GM19452 (cell line): Measurements from ENCODE around the gene MCM3AP.
"Not testable (repeated sequence)": the region's sequence is repeated elsewhere in the genome, so short reads cannot be mapped to it uniquely, and the experiment has no call there.

Experiments used
- ATAC-seq: cut with Tn5 transposase; IDR thresholded peaks from one replicate; pipeline ENCODE4 v1.9.1; 2021; ENCODE audit not compliant: unreplicated experiment

MCM3AP gene

GRCh38 chr21:46206163-46207005 is 79.0 kb downstream of the MCM3AP start:
- no peak for ATAC-seq

GRCh38 chr21:46205766-46206162 is 79.6 kb downstream of the MCM3AP start:
- no peak for ATAC-seq

- no peak for ATAC-seq
Measured at GRCh38 chr21:46205166-46205565, 80.2 kb downstream of the MCM3AP start.

- ATAC-seq, result no peak
Measured at GRCh38 chr21:46203203-46203600, 82.2 kb downstream of the MCM3AP start.

- no peak for ATAC-seq
Measured at GRCh38 chr21:46202592-46203202, 82.7 kb downstream of the MCM3AP start.

- ATAC-seq, result not testable (repeated sequence)
Measured at GRCh38 chr21:46200877-46201803, 84.3 kb downstream of the MCM3AP start.

GRCh38 chr21:46199436-46200373 is 85.7 kb downstream of the MCM3AP start:
- ATAC-seq, result no peak

GRCh38 chr21:46196733-46197132 is 88.7 kb downstream of the MCM3AP start:
- no peak for ATAC-seq

DNA sequence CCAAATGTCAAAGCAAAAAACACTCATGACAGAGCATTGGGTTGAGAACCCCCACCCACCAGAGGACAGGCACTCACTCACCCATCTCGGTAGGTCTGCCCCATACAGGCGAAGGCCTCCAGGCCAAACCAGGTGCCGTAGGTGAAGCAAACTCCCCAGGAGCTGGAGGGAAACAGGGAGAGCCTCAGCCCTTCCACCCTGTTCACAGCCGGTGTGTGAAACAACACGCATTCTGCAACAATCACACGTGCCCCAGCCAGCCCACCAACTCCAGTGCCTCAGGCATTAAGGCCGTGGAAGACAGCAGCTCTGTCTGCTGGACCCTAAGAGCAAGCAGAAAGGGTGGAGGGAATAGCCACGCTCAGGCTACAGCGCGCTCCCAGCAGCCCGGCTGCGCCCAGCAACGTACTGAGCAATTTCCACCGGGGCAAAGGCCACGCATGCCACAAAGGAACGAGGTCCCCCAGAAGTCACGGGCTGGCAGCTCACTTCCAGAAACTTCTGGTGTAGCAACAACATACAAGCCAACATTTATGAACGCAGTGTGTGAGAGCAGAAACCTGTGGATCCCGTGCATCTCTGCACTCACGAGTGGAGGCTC is 89.7 kb downstream of the MCM3AP start:
- ATAC-seq, result no peak

DNA sequence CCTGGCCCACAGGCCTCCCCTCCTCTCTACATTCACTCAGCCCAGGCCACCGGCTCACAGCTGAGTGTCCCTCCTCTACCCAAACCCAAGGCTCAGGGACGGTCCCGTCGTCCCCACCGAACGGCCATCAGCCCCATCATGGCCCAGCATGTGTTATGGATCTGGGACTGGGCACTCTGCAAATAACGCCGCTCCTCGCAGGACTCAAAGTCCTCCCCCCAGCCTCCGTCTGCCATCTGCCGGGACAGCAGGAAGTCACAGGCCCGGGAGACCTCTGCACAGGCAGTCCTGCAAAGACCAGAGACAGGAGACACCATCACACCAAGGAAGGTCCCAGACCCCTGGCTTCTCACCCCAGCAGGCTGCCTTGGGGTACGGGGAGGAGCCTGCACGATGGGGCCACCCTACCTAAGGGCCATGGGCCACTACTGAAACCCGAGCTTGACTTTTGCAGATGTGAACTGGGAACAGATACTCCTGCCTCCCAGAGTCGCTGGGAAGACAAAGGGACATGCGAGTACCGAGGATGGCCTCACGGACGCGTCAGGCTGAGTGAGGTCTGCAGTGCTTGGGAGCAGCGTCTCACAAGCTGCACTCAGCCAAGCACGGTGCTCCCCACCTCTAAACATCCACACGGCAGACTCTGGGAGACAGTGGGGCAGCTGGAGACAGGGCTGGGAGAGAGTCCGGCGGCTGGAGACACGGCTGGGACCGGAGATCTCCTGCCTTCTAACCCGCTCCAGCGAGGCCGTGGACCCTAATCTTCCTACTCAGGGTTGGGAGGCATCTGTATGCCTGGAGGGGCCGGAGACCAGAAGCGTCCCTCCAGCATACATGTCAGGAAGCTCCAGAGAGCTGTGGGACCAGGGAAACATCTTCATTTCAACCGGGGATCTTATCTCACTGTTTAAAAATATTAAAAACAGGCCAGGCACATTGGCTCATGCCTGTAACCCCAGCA is 90.8 kb downstream of the MCM3AP start:
- ATAC-seq, result no peak

GRCh38 chr21:46193829-46194373 is 91.5 kb downstream of the MCM3AP start:
- ATAC-seq, result no peak

DNA sequence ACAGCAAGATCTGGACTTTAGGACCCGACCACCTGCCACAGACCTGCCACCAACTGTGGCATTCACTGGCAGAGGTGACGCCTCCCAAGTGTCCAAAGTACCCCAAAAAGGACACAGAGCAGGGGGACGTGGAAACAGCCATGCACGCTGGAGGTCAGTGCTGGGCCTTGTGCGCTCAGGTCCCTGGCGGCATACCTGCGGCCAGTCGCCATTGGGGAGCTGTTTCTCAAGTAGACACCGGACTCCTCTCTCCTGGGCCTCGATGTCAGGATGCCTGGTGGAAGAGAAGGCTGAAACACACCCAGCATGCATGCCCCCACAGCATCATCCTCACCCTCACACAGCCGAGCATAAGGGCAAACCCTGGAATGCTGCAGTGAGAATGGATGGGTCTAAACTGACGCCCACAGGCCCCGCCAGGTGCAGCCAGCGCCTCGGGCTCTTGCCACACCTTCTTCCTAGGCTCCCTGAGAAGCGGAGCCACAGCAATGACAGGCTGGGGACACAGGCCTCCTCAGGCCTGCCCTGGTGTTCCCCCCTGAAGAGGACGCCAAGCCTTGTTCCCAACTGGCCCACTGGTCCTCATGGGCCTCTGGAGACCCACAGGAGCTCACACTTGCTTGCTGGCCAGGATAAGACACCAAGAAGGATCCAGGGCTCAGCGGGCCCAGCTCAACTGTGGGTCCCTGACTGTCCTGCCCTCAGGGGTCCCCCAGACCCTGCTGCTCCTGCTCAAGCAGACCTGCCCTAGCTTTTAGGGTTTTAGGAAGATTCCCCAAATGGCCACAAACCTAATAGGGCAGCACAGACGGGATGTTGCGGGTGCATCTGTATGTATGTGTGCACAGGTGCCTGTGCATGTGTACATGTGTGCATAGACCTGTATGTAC is 93.5 kb downstream of the MCM3AP start:
- no peak for ATAC-seq

DNA sequence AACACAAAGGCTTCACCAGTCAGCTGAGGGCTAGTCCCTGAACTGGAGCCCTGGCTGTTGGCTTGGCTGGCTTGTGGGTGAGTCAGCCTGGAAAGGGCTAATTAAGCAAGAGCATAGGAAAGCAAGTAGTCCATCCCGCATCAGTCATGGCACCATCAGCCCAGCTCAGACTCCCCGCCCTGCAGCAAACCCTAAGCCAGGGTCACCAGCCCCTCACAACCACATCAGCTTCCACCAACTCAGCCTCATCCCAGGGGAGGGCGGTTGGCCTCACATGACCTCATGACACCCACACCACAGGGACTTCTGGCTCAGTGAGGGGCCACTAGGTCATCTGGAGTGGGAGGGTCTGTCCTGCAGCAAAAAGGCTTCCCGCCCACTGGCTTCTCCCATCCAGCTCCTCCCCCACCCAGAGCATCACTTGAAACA is 94.1 kb downstream of the MCM3AP start:
- ATAC-seq, result no peak

DNA sequence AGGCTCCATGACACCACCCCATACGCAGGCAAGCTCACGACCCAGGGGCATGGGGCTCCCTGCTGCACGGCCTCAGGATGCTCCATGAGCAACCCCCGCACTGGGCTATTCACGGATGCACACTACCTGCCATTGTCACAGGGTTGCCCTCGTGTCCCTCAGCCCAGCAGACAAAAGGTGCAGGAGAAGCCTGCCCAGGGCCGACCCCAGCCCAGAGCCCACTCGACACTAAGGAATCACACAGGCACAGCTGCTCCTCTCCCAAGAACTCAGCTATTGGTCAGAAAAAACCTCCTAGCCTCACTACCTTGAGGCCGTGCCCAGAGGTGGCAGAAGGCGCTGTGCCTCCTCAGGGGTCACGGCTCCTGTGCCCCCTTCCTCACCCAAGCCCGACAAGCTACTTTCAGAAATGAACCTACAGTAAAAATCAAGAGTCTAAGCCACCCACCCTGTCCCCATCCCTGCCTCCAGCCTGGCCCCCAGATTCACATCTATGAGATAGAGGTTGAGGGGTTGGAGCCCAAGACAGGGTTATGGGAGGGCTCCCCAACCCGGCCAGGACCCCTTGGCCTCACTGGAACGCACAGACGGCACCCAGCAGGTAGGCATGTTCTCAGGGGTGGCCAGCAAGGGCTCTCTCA is 94.8 kb downstream of the MCM3AP start:
- ATAC-seq, result no peak

GRCh38 chr21:46189959-46190490 is 95.4 kb downstream of the MCM3AP start:
- ATAC-seq, result no peak

DNA sequence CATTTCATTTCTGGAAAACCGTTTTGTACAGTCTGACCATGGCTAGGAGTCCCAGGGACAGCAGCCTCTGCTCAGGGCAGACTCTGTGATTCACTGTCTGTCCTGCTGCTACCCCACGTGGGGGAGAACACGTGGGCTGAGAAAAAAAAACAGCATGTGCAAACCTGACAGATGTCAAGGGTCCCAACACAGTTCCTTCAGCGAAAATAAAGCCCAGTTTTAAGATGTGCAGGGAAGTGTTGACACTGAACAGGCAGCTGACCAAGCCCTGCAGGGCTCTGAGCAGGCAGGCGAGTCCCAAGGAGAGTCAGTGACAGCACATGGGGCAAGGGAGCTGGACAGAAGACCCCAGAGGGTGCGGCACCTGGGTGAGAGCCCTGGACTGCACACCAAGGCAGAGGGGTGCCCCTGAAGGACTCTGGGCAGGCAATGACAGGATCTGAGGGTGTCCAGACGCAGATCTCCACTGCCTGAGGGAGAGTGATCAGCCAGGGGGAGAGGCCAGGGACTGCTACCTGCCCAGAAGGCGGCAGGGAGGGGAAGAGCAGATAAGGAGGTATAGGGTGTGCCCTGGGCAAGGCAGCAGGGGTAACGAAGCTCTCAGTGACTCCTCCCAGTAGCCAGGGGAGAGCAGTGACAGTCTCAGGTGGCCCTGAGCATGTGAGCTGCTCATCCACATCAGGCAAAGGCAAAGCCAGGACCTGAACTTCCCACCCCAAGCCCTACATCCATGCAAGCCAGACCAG is 96.0 kb downstream of the MCM3AP start:
- no peak for ATAC-seq
